Epithelial cell of proximal tubule (primary cell): Measurements from ENCODE around the gene SIKE1. TPM values are rescaled to one million over a fixed set of nuclear protein-coding genes. Genes with fewer than 3 reads are reported as not detected.
A peak's percentile ranks its signal among the peaks of the same experiment; 100 is the strongest.

Experiments used
- DNase-seq: peaks from one replicate; pipeline ENCODE4 v3.0.0-alpha.2; 2011; ENCODE audit warnings: low read depth
- H3K4me3 ChIP-seq: 2 replicates; pipeline ENCODE4 v1.5.1; 2011; ENCODE audit warnings: low read depth, mild to moderate bottlenecking, low read length
- total RNA-seq: library from RNA; depleted of rRNA; stranded (reverse); fragments of >200 nt; gene quantifications from 2 replicates; pipeline ENCODE4 v1.2.3, GENCODE V29; 2015
- TF ChIP-seq, protein P1 (sequence below): conservative IDR thresholded peaks from 2 replicates; pipeline ENCODE4 v1.5.1; 2012; ENCODE audit warnings: low read depth, mild to moderate bottlenecking, low read length

Gene SIKE1
- total RNA-seq, 1 donor from 2014 or later, result 34.8 TPM

DNA sequence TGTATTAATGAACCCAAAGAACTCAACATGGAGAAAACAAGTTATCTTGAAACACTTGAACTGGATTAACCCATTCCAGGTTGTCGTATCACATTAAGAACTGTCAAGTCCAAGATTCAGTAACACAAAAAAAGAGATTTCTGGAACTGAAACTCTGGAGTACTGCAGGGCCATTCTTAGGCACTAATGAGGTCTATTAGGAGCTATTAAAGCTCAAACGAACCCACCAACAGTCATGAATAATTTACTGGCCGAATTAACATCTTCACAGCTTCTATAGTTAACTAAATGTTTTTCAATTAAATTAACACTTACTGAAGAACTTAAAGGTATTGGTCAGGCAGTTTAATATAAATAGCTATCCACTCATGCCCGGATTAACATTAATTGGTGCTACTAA is 27.3 kb downstream of the SIKE1 start:
- no peak overlapping the region for H3K4me3 ChIP-seq
- no peak for DNase-seq
- TF ChIP-seq, protein P1, sequence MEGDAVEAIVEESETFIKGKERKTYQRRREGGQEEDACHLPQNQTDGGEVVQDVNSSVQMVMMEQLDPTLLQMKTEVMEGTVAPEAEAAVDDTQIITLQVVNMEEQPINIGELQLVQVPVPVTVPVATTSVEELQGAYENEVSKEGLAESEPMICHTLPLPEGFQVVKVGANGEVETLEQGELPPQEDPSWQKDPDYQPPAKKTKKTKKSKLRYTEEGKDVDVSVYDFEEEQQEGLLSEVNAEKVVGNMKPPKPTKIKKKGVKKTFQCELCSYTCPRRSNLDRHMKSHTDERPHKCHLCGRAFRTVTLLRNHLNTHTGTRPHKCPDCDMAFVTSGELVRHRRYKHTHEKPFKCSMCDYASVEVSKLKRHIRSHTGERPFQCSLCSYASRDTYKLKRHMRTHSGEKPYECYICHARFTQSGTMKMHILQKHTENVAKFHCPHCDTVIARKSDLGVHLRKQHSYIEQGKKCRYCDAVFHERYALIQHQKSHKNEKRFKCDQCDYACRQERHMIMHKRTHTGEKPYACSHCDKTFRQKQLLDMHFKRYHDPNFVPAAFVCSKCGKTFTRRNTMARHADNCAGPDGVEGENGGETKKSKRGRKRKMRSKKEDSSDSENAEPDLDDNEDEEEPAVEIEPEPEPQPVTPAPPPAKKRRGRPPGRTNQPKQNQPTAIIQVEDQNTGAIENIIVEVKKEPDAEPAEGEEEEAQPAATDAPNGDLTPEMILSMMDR, result no peak

DNA sequence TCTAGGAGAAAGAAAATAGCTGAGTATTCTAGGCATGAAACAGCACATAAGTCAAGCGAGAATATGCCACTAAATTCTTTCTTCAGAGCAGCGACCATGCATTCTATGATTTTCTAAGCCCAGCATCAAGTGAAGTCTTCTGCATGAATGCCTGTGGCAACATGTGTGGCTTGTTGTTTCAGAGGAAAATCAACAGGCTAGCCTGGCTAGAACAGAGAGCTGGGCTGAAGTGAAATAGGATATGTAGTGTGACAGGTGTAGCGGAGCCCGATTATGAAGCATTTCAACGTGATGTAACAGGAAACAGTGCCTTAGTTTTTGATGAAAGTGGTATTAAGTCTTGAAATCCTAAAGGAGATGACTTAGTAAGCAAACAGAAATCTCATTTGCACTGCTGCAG is 29.7 kb downstream of the SIKE1 start:
- TF ChIP-seq, protein P1, result no peak
- H3K4me3 ChIP-seq, result no peak overlapping the region
- peak; percentile 10 for DNase-seq

DNA sequence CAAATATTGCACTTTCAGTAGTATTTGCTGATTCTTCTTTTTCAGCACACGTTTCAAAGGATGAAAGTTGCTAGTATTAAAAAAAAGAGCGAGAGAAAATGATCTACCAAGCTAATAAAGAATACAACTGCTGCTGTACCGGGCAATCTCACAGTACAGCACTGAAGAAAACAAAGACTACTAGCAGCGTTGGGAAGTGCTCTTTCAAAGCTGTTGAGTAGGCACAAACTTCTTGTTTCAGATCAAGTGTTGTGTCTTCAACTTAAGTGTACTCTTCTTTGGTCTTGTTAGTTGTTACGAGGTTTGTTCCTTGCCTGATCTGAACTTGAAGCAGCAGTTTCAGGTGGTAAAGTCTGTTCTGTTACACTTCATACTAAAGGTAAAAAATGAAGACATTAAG is 30.6 kb downstream of the SIKE1 start:
- no peak for DNase-seq
- H3K4me3 ChIP-seq, result no peak overlapping the region
- TF ChIP-seq, protein P1, result no peak

DNA sequence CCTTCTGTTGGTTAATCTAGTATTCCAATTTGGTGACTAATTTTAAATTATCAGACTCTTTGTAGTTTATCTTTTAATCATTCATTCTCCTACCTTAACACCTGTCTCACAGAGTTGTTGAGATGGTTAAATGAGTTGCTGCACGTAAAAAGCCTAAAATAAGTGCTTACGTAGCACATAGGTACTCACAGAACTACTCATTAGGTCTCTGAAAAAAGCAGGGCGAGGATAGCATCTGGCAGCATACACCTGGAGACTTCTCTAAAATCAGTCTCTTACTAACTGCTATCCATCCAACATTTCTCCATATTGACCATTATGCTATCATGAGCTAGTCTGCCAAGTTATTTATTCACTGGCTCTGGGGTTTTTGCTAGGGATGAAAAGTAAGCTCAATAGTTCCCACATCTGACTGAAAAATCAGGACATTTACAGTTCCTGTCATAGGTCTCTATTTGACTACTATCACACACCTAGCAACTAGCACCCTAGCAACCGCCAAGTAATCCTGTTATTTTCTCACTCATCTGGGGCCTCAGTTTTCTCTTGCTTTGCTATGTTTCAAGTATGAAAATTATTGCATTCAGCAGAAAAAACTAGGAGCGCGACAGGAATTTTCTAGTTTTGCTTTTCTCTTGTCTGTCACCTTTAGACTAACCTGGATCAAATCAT is 33.9 kb downstream of the SIKE1 start:
- no peak for DNase-seq
- TF ChIP-seq, protein P1, result no peak
- no peak overlapping the region for H3K4me3 ChIP-seq

DNA sequence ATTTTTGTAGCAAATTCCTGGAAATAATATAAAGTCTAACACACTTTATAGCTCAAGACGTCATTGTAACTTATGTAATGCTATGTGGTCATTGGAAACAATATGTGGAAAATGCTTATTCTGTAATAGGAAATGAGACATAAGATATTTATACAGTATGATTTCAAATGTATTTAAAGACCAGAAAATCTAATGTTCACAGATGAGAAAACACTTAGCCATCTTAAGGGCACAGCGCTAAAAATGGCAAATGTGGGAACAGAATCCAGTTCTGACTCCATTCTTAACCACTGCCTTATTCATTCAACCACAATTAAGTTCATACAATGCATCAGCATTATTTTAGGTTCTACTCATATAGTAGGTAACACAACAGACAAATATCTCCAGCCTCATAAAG is 35.2 kb downstream of the SIKE1 start:
- TF ChIP-seq, protein P1, result no peak
- no peak overlapping the region for H3K4me3 ChIP-seq
- no peak for DNase-seq

DNA sequence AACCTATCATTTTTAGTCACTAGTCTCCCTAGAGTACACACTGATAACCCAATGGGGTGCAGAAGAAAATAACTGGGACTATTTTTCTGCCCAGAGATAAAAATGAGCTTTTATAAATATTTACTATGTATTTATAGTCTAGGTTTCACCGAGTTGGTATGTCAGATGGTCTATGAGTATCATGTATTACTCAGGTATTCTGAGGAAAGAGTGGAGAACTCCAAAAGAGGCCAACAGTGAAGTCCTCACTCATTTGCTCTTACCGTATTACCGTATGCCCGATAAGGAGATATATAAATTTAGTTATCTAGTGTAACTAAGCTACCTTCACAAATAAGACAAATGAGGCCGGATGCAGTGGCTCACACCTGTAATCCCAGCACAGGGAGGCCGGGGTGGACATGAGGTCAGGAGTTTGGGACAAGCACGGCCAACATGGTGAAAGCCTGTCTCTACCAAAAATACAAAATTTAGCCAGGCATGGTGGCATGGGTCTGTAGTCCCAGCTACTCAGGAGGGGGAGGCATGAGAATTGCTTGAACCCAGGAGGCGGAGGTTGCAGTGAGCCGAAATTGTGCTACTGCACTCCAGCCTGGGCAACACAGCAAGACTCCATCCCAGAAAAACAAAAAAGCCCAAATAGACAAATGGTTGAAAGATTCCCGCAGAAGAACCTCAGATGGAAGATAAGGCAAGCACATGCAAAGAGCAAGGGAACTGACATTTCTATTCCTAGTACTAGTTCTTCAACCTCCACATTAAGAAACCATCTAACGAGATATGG is 38.3 kb downstream of the SIKE1 start:
- no peak overlapping the region for H3K4me3 ChIP-seq
- DNase-seq, result no peak
- TF ChIP-seq, protein P1, result no peak
